ENCODE results near the gene SH3BP5.

GRCh38 chr3:15346516-15346915 is 14.1 kb upstream of the SH3BP5 start:
- no peak for TF ChIP-seq CTCF (IDR thresholded peaks at IDR 0.05)
- TF ChIP-seq POLR2A (IDR thresholded peaks at IDR 0.05) = no peak

Measured in Peyer's patch (tissue), 4 donors.